Adrenal gland (tissue), 5 donors: ENCODE data around the gene CEP131.

Experiments used
- POLR2A ChIP-seq, 2 donors: fragments of 450-650 bp; IDR thresholded peaks; one replicate each; pipeline ENCODE4 v1.6.1; 2017; ENCODE audit warnings: antibody characterized with exemption in 2 of 2, mild to moderate bottlenecking in 2 of 2, moderate library complexity in 1 of 2
- TF ChIP-seq, protein P1 (sequence below), 6 experiments: fragments of 450-650 bp in 4 of 6; fragments of 200-600 bp in 2 of 6; sonication (generic) in 1 of 6; IDR thresholded peaks; 1 replicate in 5 of 6; 2 replicates in 1 of 6; pipeline versions ENCODE4 v1.5.1 to v1.8.0; 2016 to 2021; ENCODE audit warnings: antibody characterized with exemption in 6 of 6, mild to moderate bottlenecking in 2 of 6, moderate library complexity in 1 of 6
- donor health status: DM: no; HTN: no; CAD: no.

DNA sequence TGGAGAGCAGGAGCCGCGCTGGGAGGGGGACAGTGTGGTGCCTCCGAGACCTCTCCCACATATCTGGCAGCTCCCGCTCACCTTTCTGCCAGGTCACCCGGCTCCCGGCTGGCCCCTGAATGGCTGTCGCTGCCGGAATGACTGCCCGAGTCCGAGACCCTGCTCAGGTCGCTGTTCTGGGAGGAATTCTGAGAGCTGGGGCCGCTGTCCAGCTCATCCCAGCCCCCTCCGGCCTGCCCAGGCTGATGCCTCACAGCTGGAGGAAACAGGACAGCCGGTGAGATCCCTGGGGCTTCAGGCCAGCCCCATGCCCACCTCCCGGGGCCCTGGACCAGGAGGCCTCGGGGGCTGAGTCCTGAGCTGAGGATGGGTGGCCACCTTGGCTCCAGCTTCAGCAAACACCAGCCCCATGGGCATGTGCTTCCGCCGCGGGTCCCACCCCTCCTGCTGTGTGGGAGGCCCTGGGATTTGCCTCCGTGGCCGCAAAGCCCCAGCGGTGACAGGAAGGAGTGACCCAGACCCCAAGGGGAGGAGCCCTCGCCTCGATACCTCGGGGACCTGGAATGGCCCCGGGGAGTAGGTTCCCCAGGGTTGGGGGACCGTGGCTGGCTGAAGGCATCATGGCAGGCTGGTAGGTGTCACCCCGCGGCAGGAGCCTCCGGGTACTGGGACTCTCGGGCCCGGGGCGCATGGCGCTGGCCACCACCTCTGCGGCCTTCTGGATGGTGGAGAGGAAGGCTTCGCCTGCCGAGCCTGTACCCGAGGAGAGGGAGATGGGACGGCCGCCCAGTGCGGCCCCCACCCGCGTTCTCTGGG, 9.2 kb upstream of the CEP131 start:
- TF ChIP-seq, protein P1, sequence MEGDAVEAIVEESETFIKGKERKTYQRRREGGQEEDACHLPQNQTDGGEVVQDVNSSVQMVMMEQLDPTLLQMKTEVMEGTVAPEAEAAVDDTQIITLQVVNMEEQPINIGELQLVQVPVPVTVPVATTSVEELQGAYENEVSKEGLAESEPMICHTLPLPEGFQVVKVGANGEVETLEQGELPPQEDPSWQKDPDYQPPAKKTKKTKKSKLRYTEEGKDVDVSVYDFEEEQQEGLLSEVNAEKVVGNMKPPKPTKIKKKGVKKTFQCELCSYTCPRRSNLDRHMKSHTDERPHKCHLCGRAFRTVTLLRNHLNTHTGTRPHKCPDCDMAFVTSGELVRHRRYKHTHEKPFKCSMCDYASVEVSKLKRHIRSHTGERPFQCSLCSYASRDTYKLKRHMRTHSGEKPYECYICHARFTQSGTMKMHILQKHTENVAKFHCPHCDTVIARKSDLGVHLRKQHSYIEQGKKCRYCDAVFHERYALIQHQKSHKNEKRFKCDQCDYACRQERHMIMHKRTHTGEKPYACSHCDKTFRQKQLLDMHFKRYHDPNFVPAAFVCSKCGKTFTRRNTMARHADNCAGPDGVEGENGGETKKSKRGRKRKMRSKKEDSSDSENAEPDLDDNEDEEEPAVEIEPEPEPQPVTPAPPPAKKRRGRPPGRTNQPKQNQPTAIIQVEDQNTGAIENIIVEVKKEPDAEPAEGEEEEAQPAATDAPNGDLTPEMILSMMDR (IDR thresholded peaks at IDR 0.05) = no peak
- TF ChIP-seq POLR2A (IDR thresholded peaks at IDR 0.05) = no peak
